ENCODE results near the gene VSTM5.

DNA sequence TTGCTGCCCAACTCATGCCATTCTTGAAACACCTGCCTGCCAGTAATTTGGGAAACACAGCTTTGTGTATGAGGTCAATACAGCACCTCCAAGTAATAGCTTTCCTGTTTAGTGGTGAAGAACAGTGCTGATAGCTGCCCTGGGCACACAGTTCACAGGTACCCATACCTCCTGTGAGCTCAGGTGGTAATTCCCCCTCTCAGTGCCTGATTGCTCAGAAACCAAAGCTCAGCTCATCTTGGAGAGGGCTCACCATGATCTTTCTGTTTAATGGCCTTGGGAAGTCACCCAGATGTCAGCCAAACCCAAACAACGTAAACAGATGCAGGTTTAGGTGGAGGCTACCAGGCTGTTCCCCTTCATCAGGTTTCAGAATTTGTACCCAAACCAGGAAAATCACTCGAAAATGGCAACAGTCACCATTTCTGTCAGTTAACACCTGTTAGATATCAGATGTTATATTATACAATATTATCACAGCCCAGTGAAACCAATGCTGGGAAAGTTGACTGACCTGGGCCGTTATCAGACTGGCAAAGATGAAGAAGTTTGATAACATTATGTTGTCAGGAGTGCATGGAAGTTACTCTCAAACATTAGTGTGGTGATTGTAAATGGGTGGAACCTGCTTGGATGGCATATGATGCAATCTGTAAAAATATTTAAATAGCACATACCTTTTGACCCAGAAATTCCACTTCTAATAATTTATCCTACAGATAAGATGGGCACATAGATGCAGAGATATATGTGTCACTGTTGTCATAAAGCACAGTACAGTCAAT lies 18.9 kb downstream of the VSTM5 start:
- TF ChIP-seq, protein P1, sequence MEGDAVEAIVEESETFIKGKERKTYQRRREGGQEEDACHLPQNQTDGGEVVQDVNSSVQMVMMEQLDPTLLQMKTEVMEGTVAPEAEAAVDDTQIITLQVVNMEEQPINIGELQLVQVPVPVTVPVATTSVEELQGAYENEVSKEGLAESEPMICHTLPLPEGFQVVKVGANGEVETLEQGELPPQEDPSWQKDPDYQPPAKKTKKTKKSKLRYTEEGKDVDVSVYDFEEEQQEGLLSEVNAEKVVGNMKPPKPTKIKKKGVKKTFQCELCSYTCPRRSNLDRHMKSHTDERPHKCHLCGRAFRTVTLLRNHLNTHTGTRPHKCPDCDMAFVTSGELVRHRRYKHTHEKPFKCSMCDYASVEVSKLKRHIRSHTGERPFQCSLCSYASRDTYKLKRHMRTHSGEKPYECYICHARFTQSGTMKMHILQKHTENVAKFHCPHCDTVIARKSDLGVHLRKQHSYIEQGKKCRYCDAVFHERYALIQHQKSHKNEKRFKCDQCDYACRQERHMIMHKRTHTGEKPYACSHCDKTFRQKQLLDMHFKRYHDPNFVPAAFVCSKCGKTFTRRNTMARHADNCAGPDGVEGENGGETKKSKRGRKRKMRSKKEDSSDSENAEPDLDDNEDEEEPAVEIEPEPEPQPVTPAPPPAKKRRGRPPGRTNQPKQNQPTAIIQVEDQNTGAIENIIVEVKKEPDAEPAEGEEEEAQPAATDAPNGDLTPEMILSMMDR (IDR thresholded peaks at IDR 0.05), result no peak
- TF ChIP-seq POLR2AphosphoS5 (IDR thresholded peaks at IDR 0.05), result peak in 1 of 3 donors; percentile 28
- TF ChIP-seq POLR2A (IDR thresholded peaks at IDR 0.05), result no peak

Measured in stomach (tissue), 4 donors.